H1 (cell line): ENCODE measurements around the gene HS2ST1.

Experiments used
- EGR1 ChIP-seq: IDR thresholded peaks from 2 replicates; pipeline ENCODE4 v1.6.1; 2011; ENCODE audit warnings: low read depth, low read length, borderline replicate concordance
- SUZ12 ChIP-seq: fragments of 200-600 bp; sonication (generic); IDR thresholded peaks from 2 replicates; pipeline ENCODE4 v1.6.1; 2012; ENCODE audit warnings: mild to moderate bottlenecking, inconsistent platforms, low read length, moderate library complexity, mixed read lengths

- TF ChIP-seq SUZ12 (no peak), EGR1 (no peak)
Measured at GRCh38 chr1:86956221-86956620, 41.8 kb downstream of the HS2ST1 start.
